SK-N-MC (cell line): ENCODE results near the gene RAD51AP1.

ENCODE experiments used
- EZH2 ChIP-seq: fragments of 200-600 bp; sonication (generic); IDR thresholded peaks from one replicate; pipeline ENCODE4 v1.6.1; 2017; ENCODE audit warnings: antibody characterized with exemption
- POLR2AphosphoS5 ChIP-seq: IDR thresholded peaks from 2 replicates; pipeline ENCODE4 v1.6.1; 2012; ENCODE audit warnings: mild to moderate bottlenecking, low read depth, low read length, borderline replicate concordance

DNA sequence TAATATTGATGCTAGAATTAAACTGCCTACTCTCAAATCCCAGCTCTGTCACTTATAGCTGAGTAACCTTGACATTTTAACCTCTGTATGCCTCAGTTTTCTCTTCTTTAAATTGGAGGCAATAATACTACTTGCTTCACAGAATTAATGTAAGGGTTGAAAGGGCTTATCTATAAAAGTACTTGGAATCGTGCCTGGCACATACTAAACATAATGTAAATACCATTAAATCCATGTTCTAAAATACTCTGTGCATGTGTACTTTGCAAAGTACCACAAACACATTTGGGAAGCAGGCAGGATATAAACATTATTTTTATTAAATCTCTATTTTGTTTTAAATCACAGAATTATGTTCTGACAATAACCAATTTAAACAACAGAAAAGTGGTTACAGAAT, 65.3 kb downstream of the RAD51AP1 start:
- TF ChIP-seq EZH2 (no peak), POLR2AphosphoS5 (no peak)
